ENCODE data around the gene THOC6. TPM values are rescaled to one million over a fixed set of nuclear protein-coding genes. Genes with fewer than 3 reads are reported as not detected.

Gene THOC6
- polyA plus RNA-seq, 3 donors, result 42.4 to 59.2 (median 57.7) TPM

DNA sequence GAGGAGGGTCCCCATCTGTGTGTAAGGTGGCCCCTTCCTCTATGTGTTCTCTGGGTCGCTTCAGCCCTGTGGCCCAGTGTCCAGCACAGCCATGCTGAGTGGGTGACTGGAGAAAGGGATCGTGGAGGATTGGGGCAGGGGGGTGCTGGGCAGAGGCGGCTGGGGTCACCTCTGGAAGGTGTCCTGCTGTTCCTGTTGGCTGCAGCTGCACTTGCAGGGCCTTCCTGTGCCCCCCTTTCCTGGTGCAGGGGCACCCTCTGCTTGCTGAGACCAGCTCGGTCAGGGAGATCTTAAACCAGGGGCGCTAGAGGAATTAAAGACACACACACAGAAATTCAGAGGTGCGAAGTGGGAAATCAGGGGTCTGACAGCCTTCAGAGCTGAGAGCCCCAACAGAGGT lies 52.7 kb downstream of the THOC6 start:
- no peak for DNase-seq
- peaks cover 0 to 3% (median 0%) of the 10 kb centered on the region in 7 donors for H3K9me3 Mint-ChIP-seq
- H3K27ac ChIP-seq (ENCODE audit: low read depth in 1 of 2, low read length in 2 of 2), result no peak overlapping the region
- H3K36me3 ChIP-seq (replicated peaks in 1 of 2; ENCODE audit: control insufficient read depth in 1 of 2, insufficient read depth in 2 of 2, low read length in 2 of 2), result peaks cover 28 to 38% of the 10 kb centered on the region in 2 donors
- peaks cover 37% of the 10 kb centered on the region for H3K4me1 Mint-ChIP-seq
- no peak overlapping the region for H3K9ac ChIP-seq (ENCODE audit: insufficient read depth, low read length, poor library complexity, severe bottlenecking)
- WGBS (ENCODE audit: insufficient coverage), result 92% methylated on average over 3 of the region's 6 CpGs
- TF ChIP-seq, protein P1, sequence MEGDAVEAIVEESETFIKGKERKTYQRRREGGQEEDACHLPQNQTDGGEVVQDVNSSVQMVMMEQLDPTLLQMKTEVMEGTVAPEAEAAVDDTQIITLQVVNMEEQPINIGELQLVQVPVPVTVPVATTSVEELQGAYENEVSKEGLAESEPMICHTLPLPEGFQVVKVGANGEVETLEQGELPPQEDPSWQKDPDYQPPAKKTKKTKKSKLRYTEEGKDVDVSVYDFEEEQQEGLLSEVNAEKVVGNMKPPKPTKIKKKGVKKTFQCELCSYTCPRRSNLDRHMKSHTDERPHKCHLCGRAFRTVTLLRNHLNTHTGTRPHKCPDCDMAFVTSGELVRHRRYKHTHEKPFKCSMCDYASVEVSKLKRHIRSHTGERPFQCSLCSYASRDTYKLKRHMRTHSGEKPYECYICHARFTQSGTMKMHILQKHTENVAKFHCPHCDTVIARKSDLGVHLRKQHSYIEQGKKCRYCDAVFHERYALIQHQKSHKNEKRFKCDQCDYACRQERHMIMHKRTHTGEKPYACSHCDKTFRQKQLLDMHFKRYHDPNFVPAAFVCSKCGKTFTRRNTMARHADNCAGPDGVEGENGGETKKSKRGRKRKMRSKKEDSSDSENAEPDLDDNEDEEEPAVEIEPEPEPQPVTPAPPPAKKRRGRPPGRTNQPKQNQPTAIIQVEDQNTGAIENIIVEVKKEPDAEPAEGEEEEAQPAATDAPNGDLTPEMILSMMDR (IDR thresholded peaks at IDR 0.05), result no peak
- intact Hi-C loops (cut with micrococcal nuclease), result no loop called here
- peaks cover 0 to 5% (median 1%) of the 10 kb centered on the region in 3 donors for H3K27me3 Mint-ChIP-seq (ENCODE audit: low read depth in 3 of 3)
- no peak overlapping the region for H3K4me2 ChIP-seq (replicated peaks; ENCODE audit: extremely low read depth, low read length, poor library complexity, severe bottlenecking)
- no peak overlapping the region for H3K4me3 Mint-ChIP-seq
- no peak overlapping the region for H2AFZ ChIP-seq (ENCODE audit: insufficient read depth, low read depth, low read length, poor library complexity, severe bottlenecking)
- H3K9me3 ChIP-seq (replicated peaks in 1 of 2; ENCODE audit: control insufficient read depth in 1 of 2, insufficient read depth in 1 of 2, low read length in 2 of 2), result no peaks in the 10 kb centered on the region
- no peaks in the 10 kb centered on the region for H3K79me2 ChIP-seq (ENCODE audit: insufficient read depth, low read length)
- peak overlapping the region in 2 of 7 donors; percentile 21 to 61 for H3K27ac Mint-ChIP-seq
- no peaks in the 10 kb centered on the region for H4K20me1 ChIP-seq (ENCODE audit: insufficient read depth, low read length)
- peaks cover 35 to 41% of the 10 kb centered on the region in 2 donors for H3K4me1 ChIP-seq (ENCODE audit: control insufficient read depth in 1 of 2, insufficient read depth in 2 of 2, low read length in 2 of 2)
- peaks cover 34 to 39% of the 10 kb centered on the region in 2 donors for H3K36me3 Mint-ChIP-seq
- no peak overlapping the region for H3K4me3 ChIP-seq (replicated peaks in 1 of 3; ENCODE audit: low read depth in 2 of 3, low read length in 3 of 3)
- H3K27me3 ChIP-seq (ENCODE audit: control insufficient read depth in 2 of 2, insufficient read depth in 2 of 2, low read length in 2 of 2), result no peaks in the 10 kb centered on the region

Small RNAs within 50 kb of the gene (small RNA-seq; reads per million reads assigned to genes)
- gene LINC00514 (ENCODE audit: insufficient read length, low read depth), result not detected

Other genes starting within 250 kb of the THOC6 start
- 100 to 1,000 TPM; 150 to 405 (median 363) TPM for gene ELOB, start 246.8 kb upstream of the THOC6 start, polyA plus RNA-seq
- gene PRSS33, start 236.5 kb upstream of the THOC6 start, polyA plus RNA-seq, result under 1 TPM in 1 of 3 donors, not detected in 2; 0.05 TPM
- gene PRSS41, start 225.6 kb upstream of the THOC6 start, polyA plus RNA-seq, result not detected
- 1 to 10 TPM; 2.1 to 9.0 (median 3.1) TPM for gene PRSS21, start 206.8 kb upstream of the THOC6 start, polyA plus RNA-seq
- 10 to 100 TPM in 2 of 3 donors, 1 to 10 TPM in 1; 6.8 to 12.9 (median 11.0) TPM for gene ZG16B, start 193.7 kb upstream of the THOC6 start, polyA plus RNA-seq
- gene PRSS22, start 165.9 kb upstream of the THOC6 start, polyA plus RNA-seq, result not detected
- 10 to 100 TPM; 10.9 to 14.8 (median 12.7) TPM for gene FLYWCH2, start 140.8 kb upstream of the THOC6 start, polyA plus RNA-seq
- 10 to 100 TPM in 1 of 3 donors, 1 to 10 TPM in 2; 5.0 to 42.7 (median 7.1) TPM for gene FLYWCH1, start 112.1 kb upstream of the THOC6 start, polyA plus RNA-seq
- gene KREMEN2, start 59.8 kb upstream of the THOC6 start, polyA plus RNA-seq, result under 1 TPM in 1 of 3 donors, not detected in 2; 0.09 TPM
- gene PAQR4, start 54.7 kb upstream of the THOC6 start, polyA plus RNA-seq, result 10 to 100 TPM in 1 of 3 donors, 1 to 10 TPM in 2; 6.3 to 14.2 (median 8.9) TPM
- 1 to 10 TPM in 2 of 3 donors, under 1 TPM in 1; 0.39 to 3.2 (median 3.0) TPM for gene PKMYT1, start 43.6 kb upstream of the THOC6 start, polyA plus RNA-seq
- 1 to 10 TPM in 1 of 3 donors, not detected in 2; 2.1 TPM for gene CLDN9, start 11.1 kb upstream of the THOC6 start, polyA plus RNA-seq
- not detected for gene CLDN6, start 5.9 kb upstream of the THOC6 start, polyA plus RNA-seq
- gene TNFRSF12A, start 3.7 kb upstream of the THOC6 start, polyA plus RNA-seq, result 1 to 10 TPM; 2.9 to 6.2 (median 5.7) TPM
- 10 to 100 TPM; 16.7 to 27.1 (median 19.9) TPM for gene HCFC1R1, start 93 bp upstream of the THOC6 start, polyA plus RNA-seq
- not detected for gene BICDL2, start 12.9 kb downstream of the THOC6 start, polyA plus RNA-seq
- 10 to 100 TPM in 1 of 3 donors, 1 to 10 TPM in 1, under 1 TPM in 1; 0.71 to 26.6 (median 2.6) TPM for gene MMP25, start 22.5 kb downstream of the THOC6 start, polyA plus RNA-seq
- 1 to 10 TPM in 2 of 3 donors, under 1 TPM in 1; 0.53 to 8.0 (median 5.6) TPM for gene IL32, start 41.6 kb downstream of the THOC6 start, polyA plus RNA-seq
- gene ZSCAN10, start 75.3 kb downstream of the THOC6 start, polyA plus RNA-seq, result under 1 TPM in 1 of 3 donors, not detected in 2; 0.29 TPM
- gene ZNF205, start 88.6 kb downstream of the THOC6 start, polyA plus RNA-seq, result 1 to 10 TPM; 1.0 to 6.7 (median 1.3) TPM
- gene ZNF213, start 111.0 kb downstream of the THOC6 start, polyA plus RNA-seq, result 1 to 10 TPM; 1.5 to 2.6 (median 1.8) TPM
- not detected for gene OR1F1, start 164.2 kb downstream of the THOC6 start, polyA plus RNA-seq
- gene ZNF200, start 211.1 kb downstream of the THOC6 start, polyA plus RNA-seq, result 1 to 10 TPM; 2.0 to 2.8 (median 2.5) TPM
- 10 to 100 TPM; 37.7 to 78.0 (median 73.2) TPM for gene MEFV, start 232.6 kb downstream of the THOC6 start, polyA plus RNA-seq